Stimulated activated CD4-positive, alpha-beta T cell treated with anti-CD3 and anti-CD28 coated beads, Interleukin-2, amount 100 ng/mL, for 24 hours (primary cell): ENCODE measurements around the gene CHST14.

Source experiments
- DNase-seq, 2 donors: peaks; one replicate each; pipeline ENCODE4 v3.0.0-alpha.2; 2020

Gene CHST14

DNA sequence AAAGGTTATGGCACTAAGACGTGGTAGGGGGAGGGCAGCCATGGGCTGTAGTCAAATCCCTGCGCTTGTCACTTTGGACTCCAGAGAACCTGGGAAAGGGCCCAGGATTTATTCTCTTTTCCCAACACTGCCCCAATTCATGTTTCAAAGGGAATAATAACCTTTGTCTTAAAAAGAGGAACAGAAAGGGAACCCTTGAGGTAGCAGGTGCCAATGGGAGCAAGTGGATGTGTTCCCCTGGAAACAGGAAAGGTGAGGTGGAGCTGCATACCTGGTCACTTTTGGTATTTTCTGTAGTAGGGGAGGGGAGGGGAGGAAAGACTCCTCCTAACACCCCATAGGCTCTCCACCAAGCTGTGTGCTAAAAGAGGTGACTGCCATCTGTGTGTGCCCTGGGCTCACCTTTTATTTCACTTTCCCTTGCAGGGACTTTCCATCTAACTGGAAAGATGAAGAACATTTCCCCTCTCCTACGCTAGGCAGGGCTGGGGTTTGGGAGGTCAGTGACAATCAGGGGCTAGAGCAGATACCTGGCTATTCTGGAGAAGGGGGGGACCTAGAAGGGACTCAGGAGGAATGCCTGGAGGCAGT is 6.1 kb upstream of the CHST14 start:
- no peak for DNase-seq

DNA sequence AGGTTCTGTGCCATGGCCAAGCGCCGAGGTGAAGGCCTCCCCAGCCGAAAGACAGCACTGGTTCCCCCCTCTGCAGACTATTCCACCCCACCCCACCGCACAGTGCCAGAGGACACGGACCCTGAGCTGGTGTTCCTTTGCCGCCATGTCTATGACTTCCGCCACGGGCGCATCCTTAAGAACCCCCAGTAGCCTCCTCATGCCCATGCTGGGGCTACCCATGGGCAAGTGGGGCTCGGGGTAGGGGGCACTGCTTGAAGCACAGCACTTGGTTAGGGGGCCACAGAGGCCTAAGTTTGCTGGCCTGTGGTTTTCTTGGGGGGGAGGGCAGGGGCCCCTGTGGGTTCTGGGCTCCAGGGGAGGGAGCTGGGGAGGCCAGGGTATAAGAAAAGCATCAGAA is 4.8 kb upstream of the CHST14 start:
- DNase-seq: no peak

DNA sequence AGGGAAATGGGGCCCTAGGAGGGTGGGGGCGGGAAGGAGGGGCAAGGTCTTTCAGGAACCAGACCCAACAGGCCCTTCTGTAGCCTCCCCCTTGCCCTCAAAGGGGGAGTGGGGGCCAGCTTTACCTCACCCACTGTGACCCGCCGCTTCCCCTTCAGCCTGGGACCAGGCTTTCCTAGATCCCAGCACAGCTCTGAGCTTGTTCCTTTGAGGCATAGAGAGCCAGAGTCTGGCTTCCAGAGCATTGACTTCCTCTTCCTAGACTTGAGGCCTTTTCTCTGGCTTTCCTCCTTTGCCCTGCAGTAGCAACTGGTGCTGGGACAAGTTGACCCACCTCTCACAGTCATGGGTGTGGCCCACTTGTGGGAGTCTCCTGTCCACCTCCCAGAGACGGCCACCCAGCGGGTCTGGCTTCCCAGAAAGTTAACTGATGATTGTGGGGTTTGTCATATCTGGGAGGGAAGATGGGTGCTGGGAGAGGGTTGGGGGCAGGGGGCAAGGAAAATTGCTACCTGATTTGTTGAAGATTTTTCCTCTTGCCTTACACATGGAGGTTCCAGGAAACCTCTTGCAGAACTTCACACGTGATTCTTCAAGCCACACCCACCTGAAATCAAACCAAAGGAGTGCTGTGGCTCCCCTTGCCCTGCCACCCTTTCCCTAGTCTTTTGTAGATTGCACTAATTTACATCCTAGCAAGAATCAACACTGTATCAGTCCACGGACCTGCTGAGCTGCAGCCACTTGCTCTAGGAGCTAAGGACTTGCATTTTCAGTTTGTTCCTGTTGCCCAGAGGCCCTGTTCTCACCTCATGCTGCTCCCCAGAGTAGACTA is 4.1 kb upstream of the CHST14 start:
- no peak for DNase-seq

DNA sequence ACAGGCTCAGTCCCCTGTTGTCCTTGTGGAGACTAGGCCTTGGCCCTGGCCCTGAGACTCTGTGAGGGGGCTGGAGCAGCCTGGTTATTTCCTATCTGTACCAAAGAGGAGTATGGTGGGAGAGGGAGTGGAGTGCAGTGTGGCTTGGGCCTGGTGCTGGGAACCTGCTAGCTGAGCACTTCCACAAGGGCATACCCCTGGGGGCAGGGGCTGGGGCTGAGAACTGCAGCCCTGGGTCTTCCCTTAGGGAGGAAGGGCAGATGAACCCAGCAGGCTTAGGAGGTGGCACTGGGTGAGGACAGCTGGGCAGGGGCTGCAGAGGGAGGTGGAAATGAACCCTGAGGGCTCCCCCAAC is 3.5 kb upstream of the CHST14 start:
- DNase-seq: no peak

DNA sequence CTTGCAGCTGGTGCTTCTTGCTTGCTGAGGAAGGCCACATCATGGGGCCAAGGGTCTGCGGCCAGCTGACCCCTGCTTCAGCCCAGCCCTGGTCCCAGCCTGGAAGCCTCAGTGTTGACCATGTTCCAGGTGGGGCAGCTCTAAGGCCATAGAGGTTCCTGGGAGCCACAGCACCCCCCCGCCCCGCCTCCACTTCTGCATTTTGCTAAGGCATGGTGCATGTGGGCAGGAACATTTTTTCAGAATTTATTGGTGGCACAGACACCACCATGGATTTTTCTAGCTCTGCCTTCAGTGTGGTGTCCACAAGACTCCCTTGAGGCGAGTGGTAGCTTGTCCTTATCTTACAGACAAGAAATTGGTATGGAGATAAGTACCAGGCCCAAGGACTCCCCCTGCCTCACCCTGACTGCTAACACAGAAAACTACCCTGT is 1.9 kb upstream of the CHST14 start:
- DNase-seq: no peak

DNA sequence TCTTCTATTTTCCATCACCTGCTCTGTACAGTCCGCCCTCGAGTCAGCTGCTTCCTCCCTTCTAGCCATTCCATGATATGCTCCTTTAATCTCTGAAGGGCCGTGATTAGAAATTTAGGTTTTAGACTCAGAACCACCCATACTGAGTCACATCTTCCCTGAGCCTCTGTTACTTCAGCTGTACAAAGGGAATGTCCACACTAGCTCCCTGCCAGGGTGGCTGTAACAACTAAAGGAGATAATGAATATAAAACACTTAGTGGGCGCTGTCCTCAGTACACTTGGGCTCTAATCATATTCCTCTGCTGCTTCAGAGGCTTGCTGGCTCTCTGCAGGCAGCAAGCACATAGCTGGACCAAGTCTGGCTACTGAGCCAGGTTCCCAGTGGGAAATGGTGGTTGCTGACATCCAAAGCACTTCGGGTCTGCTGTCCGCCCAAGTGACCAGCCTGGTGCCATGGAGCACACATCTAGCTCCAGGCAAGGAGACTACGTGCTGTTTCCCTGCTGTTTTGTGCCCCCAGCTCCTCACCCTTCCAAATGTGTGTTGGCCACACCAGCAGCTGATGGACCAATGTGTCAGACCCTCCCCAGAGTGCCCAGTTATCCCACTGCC is 901 bp upstream of the CHST14 start:
- no peak for DNase-seq

DNA sequence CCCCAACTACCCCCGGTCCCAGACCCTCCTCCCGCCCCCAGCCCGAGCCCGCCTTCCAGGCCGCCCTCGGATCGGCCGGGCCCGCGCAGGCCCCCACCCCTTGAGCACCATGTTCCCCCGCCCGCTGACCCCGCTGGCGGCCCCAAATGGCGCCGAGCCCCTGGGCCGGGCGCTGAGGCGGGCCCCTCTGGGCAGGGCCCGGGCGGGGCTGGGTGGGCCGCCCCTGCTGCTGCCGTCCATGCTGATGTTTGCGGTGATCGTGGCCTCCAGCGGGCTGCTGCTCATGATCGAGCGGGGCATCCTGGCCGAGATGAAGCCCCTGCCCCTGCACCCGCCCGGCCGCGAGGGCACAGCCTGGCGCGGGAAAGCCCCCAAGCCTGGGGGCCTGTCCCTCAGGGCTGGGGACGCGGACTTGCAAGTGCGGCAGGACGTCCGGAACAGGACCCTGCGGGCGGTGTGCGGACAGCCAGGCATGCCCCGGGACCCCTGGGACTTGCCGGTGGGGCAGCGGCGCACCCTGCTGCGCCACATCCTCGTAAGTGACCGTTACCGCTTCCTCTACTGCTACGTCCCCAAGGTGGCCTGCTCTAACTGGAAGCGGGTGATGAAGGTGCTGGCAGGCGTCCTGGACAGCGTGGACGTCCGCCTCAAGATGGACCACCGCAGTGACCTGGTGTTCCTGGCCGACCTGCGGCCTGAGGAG is 472 bp downstream of the CHST14 start:
- DNase-seq: peak in 1 of 2 donors; percentile 30

DNA sequence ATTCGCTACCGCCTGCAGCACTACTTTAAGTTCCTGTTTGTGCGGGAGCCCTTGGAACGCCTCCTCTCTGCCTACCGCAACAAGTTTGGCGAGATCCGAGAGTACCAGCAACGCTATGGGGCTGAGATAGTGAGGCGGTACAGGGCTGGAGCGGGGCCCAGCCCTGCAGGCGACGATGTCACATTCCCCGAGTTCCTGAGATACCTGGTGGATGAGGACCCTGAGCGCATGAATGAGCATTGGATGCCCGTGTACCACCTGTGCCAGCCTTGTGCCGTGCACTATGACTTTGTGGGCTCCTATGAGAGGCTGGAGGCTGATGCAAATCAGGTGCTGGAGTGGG is 995 bp downstream of the CHST14 start:
- no peak for DNase-seq

DNA sequence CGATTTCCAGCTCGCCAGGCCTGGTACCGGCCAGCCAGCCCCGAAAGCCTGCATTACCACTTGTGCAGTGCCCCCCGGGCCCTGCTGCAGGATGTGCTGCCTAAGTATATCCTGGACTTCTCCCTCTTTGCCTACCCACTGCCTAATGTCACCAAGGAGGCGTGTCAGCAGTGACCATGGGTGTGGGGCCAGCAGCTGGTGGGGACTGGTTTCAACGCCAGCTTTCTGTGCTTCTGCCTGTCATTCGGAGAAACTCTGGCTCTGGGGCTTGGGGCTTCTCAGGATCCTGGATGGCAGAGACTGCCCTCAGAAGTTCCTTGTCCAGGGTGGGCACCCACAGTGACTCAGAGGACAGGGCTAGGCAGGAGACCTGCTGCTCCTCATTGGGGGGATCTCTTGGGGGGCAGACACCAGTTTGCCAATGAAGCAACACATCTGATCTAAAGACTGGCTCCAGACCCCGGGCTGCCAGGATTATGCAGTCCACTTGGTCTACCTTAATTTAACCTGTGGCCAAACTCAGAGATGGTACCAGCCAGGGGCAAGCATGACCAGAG is 1.5 kb downstream of the CHST14 start:
- DNase-seq: no peak

DNA sequence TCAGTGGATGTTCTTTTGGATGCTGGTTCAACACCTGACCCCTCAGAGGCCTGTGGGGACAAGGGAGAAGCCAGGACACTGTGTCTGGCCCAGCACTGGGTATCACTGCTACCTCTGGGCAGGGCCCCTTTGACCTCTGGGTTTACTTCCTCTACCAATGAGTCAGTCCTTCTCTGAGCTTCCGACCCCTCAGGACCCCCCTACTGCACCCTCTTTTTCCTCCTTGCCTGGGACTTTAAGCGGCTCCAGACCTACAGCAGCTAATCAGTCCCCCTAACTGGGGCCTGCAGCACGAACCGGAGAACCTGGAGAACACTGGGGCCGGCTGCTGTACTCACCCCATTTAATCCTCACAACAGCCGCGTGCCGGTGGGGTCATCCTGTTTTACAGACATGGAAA is 3.8 kb downstream of the CHST14 start:
- DNase-seq: no peak

DNA sequence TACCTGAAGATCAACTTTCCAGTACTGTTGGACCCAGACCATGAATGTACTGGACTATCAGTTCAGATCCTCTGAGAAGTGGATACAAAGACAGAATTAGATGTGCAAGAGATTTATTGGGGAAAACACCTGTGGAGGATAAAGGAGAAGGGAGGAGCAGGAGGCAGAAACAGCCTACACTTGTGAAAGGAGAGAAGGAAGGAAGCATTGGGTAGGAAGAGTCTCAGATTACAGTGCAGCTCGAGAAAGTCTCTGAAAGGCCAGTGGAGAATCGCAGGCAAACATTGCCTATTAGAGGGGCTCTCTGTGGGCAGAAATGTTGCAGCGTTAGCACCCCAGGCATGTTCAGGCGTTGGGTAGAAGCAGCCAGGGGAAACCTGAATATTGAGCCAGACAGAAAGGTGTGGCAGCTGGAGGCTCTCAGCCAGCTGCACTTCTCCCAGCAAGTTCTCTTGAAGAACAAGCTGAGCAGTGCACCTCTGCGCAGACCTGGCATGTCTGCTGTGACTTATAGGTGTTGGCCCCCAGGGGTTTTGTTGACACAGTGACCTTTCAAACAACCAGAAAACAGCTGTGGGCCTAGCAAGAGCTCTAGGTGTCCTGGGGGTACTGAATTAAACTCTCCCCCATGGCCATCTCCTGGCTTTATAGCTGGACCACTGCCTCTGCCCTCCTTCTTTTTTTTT is 7.0 kb downstream of the CHST14 start:
- no peak for DNase-seq

DNA sequence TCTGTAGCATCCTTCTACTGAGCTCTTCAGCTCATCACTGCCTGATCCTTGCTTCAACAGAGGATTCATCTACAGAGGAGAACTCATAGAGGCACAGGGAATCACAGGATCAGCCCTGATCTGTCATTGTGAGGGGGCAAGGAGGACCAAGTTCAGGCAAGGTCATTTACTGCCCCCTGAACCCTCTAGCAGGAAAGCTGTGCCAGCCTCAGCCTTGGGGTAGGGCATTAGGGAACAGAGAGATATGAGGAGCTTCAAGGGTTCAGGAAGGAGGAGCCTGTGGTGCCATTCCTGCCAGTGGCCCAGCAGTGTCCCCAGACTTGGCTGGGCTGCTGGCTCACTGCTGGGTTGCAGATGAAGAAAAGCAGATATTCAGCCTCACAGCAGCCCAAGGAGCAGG is 8.2 kb downstream of the CHST14 start:
- no peak for DNase-seq

DNA sequence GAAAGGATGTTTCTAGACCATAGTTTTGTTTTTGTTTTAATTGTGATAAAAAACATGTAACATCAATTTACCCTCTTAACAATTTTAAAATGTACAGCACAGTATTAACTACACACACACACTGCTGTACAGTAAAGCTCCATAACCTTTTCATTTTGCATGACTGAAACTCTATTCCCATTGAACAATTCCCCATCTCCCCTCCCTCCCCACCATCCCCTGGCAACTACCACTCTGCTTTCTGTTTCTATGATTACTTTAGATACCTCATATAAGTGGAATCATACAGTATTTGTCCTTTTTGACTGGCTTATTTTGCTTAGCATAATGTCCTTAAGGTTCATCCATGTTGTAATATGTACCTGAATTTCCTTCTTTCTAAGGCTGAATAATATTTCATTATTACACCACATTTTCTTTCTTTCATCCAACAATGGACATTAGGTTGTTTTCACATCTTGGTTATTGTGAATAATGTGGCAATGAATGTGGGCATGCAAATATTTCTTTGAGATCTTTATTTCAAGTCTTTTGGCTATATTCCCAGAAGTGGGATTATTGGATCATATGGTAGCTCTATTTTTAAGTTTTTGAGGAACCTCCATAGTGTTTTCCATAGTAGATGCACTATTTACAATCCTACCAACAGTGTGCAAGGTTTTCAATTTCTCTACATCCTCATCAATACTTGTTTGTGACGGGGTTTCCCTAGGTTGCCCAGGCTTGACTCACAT is 10.7 kb downstream of the CHST14 start:
- DNase-seq: no peak

DNA sequence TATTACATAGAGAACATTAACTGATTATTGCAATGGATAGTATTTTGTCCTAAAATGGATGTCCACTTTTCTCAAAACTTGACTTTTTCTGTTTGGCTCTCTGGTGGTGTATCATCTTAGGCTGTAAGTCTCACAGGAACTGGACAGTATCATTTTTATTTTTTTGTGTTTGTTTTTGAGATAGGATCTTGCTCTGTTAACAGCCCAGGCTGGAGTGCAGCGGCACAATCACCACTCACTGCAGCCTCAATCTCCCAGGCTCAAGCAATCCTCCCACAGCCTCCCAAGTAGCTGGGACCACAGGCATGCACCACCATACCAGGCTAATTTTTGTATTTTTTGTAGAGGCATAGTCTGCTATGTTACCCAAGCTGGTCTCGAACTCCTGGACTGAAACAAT is 13.1 kb downstream of the CHST14 start:
- no peak for DNase-seq

DNA sequence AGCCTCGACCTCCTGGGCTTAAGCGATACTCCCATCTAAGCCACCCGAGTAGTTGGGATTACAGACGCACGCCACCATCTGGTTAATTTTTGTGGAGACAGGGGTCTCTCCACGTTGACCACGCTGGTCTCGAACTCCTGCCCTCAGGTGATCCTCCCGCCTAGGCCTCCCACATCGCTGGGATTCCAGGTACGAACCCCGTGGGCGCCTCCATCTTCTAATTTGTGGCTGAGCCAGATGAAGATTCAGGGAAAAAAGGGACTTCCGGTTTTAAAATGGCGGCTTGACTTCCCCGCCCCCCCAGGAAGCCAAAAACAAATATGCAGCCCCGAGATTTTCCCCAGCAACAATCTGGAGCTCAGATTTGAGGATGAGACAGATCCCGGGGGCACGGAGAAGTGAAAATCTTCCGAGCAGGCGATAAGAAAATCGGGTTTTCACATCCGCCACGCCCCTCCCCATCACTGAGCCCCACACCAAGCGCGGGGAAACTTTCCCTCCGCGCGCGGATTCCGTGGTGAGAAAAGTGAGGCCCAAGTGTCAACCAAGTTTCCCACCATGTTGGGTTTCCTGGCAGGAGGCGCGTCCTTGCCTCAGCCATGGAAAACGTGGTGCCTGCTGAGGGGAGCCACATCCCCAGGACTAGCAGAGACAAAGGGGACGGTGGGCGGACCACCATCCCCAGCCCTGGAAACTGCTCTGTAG is 15.4 kb downstream of the CHST14 start:
- DNase-seq: no peak

DNA sequence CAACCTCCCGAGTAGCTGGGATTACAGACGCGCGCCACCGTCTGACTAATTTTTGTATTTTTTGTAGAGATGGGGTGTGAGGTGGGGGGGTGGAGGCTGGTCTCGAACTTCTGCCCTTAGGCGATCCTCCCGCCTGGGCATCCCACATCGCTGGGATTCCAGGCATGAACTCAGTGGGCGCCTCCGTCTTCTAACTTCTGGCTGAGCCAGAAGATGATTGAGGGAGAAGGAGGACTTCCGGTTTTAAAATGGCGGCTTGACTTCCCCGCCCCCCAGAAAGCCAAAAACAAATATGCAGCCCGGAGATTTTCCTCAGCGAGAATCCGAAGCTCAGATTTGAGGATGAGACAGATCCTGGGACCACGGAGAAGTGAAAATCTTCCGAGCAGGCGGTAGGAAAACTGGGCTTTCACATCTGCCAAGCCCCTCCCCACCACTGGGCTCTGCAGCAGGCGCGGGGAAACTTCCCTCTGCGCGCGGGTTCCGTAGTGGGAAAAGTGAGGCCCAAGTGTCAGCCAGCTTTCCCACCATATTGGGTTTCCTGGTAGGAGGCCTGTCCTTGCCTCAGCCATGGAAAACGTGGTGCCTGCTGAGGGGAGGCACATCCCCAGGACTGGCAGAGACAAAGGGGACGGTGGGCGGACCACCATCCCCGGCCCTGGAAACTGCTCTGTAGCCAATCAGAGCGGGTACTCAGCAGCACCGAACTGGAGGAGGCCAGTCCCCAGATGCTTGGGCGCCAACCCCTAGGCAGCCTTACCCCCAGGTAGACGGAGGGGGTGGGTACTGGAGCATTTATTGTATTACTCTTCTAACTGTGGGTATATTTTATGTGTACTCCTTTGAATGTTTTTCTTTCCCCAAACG is 17.3 kb downstream of the CHST14 start:
- DNase-seq: no peak

DNA sequence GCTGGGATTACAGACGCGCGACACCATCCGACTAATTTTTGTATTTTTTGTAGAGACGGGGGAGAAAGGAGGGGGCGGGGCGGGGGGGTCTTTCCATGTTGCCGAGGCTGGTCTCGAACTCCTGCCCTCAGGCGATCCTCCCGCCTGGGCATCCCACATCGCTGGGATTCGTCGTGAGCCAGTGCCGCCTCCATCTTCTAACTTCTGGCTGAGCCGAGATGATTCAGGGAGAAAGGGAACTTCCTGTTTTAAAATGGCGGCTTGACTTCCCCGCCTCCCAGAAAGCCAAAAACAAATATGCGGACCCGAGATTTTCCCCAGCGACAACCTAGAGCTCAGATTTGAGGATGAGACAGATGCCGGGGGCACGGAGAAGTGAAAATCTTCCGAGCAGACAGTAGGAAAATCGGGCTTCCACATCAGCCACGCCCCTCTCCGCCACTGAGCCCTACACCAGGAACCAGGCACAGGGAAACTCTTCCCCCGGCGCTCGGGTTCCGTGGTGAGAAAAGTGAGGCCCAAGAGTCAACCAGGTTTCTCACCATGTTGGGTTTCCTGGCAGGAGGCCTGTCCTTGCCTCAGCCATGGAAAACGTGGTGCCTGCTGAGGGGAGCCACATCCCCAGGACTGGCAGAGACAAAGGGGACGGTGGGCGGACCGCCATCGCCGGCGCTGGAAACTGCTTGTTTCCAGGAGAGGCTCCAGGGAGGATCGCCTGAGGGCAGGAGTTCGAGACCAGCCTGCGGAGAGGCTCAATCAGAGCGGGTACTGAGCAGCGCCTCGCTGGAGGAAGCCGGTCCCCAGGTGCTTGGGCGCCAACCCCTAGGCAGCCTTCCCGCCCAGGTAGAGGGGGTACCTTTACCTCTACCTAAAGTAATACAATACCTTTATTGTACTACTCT is 18.7 kb downstream of the CHST14 start:
- DNase-seq: no peak

DNA sequence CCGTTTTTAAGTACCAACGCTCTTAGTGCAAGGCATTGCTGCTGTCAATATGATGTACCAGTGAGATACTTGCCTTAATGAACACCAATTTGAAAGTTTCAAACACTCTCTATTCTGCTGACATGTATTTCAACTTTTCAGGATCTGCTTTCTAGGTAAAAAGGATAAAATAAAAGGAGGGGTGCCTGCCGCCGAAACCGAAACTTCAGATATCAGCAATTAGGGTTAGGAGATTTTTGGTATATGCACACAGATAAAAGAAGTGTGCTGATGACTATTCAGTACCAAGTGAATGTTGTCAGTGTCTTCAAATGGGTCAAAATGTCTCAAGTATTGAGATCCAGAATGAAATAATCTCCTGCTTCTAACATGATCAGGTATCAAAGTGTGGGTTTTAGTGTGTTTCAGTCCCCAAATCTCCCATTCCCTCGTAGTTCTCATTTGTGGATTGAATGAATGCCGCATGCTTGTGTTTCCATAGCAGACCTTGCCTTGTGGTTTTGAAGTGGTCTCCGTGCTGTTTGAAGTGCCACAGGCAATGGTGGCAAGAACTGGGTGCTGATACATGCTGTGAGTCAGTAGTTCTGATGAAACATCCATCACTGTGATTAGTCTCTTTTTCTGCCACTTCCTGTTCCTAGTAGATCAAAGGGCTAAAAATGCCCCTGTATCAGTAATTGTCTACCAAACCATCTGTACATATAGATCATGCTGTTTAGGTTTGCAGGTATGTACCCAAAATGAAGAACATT is 22.5 kb downstream of the CHST14 start:
- DNase-seq: peak; percentile 64

DNA sequence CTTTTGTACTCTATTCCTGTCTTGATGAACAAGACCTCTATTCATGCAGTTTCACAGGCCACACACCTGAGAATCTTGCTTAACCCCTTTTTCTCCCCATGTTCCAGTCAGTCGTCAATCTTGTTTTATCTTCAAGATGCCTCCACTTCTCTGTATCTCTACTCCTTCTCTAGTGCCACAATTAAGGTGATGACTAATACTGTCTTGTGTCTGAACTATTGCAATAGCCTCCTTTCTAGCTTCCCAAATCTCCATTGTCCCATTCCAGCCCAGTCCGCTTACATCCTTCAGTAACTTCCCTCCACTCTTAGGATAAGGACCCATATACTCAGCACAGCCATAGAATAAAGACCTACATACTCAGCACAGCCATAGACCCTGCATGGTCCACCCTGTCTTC is 24.7 kb downstream of the CHST14 start:
- no peak for DNase-seq
